A549 (cell line): ENCODE results near the gene MGAT5. TPM values are rescaled to one million over a fixed set of nuclear protein-coding genes. Genes with fewer than 3 reads are reported as not detected.

Source experiments
- ATAC-seq, 2 experiments: fragments of 200-7000 bp in 1 of 2; fragments of >200 bp in 1 of 2; cut with Nextera tagmentation in 1 of 2; cut with Tn5 transposase in 1 of 2; 3 replicates each; pipeline versions ENCODE4 v1.8.0 to v1.9.1; 2018 to 2020; ENCODE audit warnings: mild to moderate bottlenecking in 1 of 2, moderate library complexity in 1 of 2
- CTCF ChIA-PET: fragments of 300-600 bp; sonication (Branson Sonifier 250); formaldehyde crosslinking; extraction: SDS; loops from one replicate; lab custom pipeline; 2021; ENCODE audit warnings: antibody characterized with exemption, inconsistent platforms; lab: Yijun Ruan, JAX
- POLR2A ChIA-PET: fragments of 350-600 bp; formaldehyde crosslinking; extraction: SDS; loops from one replicate; lab custom pipeline; 2021; ENCODE audit warnings: antibody characterized with exemption, inconsistent platforms; lab: Yijun Ruan, JAX
- DNase-seq, 2 experiments: peaks; one replicate each; pipeline versions ENCODE4 v3.0.0 to v3.0.0-alpha.2; 2011 to 2016; ENCODE audit warnings: low read depth in 1 of 2, low spot score in 1 of 2
- FAIRE-seq: peaks from 2 replicates; lab custom pipeline; 2011; peaks lifted over from hg19 to GRCh38; lab: Jason Lieb, UNC
- H3K27ac ChIP-seq, 2 experiments: fragments of >200 bp; sonication (Bioruptor Twin); formaldehyde crosslinking; 3 replicates each; pipeline ENCODE4 v1.5.1; 2016 to 2017
- H3K4me1 ChIP-seq: fragments of >200 bp; sonication (Bioruptor Twin); formaldehyde crosslinking; 3 replicates; pipeline ENCODE4 v1.6.1; 2016
- H3K4me2 ChIP-seq: fragments of >200 bp; sonication (Bioruptor Twin); formaldehyde crosslinking; 3 replicates; pipeline ENCODE4 v1.6.1; 2016
- H3K4me3 ChIP-seq: fragments of >200 bp; sonication (Bioruptor Twin); formaldehyde crosslinking; 3 replicates; pipeline ENCODE4 v1.5.1; 2016
- H3K9me3 ChIP-seq: fragments of >200 bp; sonication (Bioruptor Twin); formaldehyde crosslinking; 3 replicates; pipeline ENCODE4 v1.6.1; 2016
- CBX2 ChIP-seq: fragments of 200-600 bp; sonication (generic); IDR thresholded peaks from 2 replicates; pipeline ENCODE4 v1.6.1; 2016; ENCODE audit warnings: low read depth, mild to moderate bottlenecking, borderline replicate concordance
- CBX8 ChIP-seq: fragments of 200-600 bp; sonication (generic); IDR thresholded peaks from 2 replicates; pipeline ENCODE4 v1.6.1; 2016
- CHD2 ChIP-seq: fragments of 150-350 bp; IDR thresholded peaks from 2 replicates; pipeline ENCODE4 v1.6.1; 2014; ENCODE audit warnings: low read length; ENCODE audit not compliant: partially characterized antibody
- CHD4 ChIP-seq: fragments of 200-600 bp; sonication (generic); IDR thresholded peaks from 2 replicates; pipeline ENCODE4 v1.6.1; 2016; ENCODE audit warnings: antibody characterized with exemption, mild to moderate bottlenecking, borderline replicate concordance
- EHMT2 ChIP-seq: fragments of 200-600 bp; sonication (generic); IDR thresholded peaks from 2 replicates; pipeline ENCODE4 v1.6.1; 2016; ENCODE audit warnings: antibody characterized with exemption, low read depth, mild to moderate bottlenecking, moderate library complexity
- FOSB ChIP-seq: fragments of 250-450 bp; sonication (Bioruptor Pico); IDR thresholded peaks from 2 replicates; pipeline ENCODE4 v1.5.0; 2020; ENCODE audit warnings: mild to moderate bottlenecking, moderate library complexity
- FOSL2 ChIP-seq, 2 experiments: fragments of 450-650 bp in 1 of 2; fragments of >200 bp in 1 of 2; sonication (Bioruptor Twin) in 1 of 2; formaldehyde crosslinking; IDR thresholded peaks; 2 replicates each; pipeline versions ENCODE4 v1.5.0 to v1.6.1; 2016 to 2020; ENCODE audit warnings: mild to moderate bottlenecking in 1 of 2, moderate library complexity in 1 of 2
- FOXS1 ChIP-seq: fragments of 250-450 bp; sonication (Bioruptor Pico); IDR thresholded peaks from 2 replicates; pipeline ENCODE4 v1.5.0; 2020; ENCODE audit warnings: mild to moderate bottlenecking, moderate library complexity
- GATA3 ChIP-seq: IDR thresholded peaks from 2 replicates; pipeline ENCODE4 v1.6.1; 2012; ENCODE audit warnings: borderline replicate concordance
- HDAC2 ChIP-seq: fragments of 200-600 bp; sonication (generic); IDR thresholded peaks from 2 replicates; pipeline ENCODE4 v1.6.1; 2016
- HOXA7 ChIP-seq: fragments of 250-450 bp; sonication (Bioruptor Pico); IDR thresholded peaks from 2 replicates; pipeline ENCODE4 v1.5.0; 2020; ENCODE audit warnings: mild to moderate bottlenecking, moderate library complexity
- JUN ChIP-seq, 2 experiments: fragments of >200 bp; sonication (Bioruptor Twin); formaldehyde crosslinking; IDR thresholded peaks; 2 replicates in 1 of 2; 3 replicates in 1 of 2; pipeline ENCODE4 v1.6.1; 2016 to 2017
- JUNB ChIP-seq: fragments of >200 bp; sonication (Bioruptor Twin); formaldehyde crosslinking; IDR thresholded peaks from 2 replicates; pipeline ENCODE4 v1.6.1; 2016
- KDM1A ChIP-seq: fragments of 200-600 bp; sonication (generic); IDR thresholded peaks from 2 replicates; pipeline ENCODE4 v1.6.1; 2016; ENCODE audit warnings: low read depth, mild to moderate bottlenecking
- NPAS2 ChIP-seq: fragments of 250-450 bp; sonication (Bioruptor Pico); IDR thresholded peaks from 2 replicates; pipeline ENCODE4 v1.8.0; 2022; ENCODE audit warnings: mild to moderate bottlenecking, moderate library complexity, borderline replicate concordance
- NR3C1 ChIP-seq: fragments of >200 bp; sonication (Bioruptor Twin); formaldehyde crosslinking; IDR thresholded peaks from 3 replicates; pipeline ENCODE4 v1.6.1; 2017
- POLR2AphosphoS2 ChIP-seq: conservative IDR thresholded peaks from 2 replicates; pipeline ENCODE4 v1.6.1; 2012; ENCODE audit warnings: low read length, improper control_type of control experiment, inconsistent platforms
- RAD21 ChIP-seq, 2 experiments: fragments of >200 bp in 1 of 2; sonication (Bioruptor Twin) in 1 of 2; formaldehyde crosslinking in 1 of 2; IDR thresholded peaks in 1 of 2; conservative IDR thresholded peaks in 1 of 2; 2 replicates in 1 of 2; 3 replicates in 1 of 2; pipeline ENCODE4 v1.6.1; 2012 to 2018; ENCODE audit warnings: inconsistent platforms in 1 of 2
- RCOR1 ChIP-seq: fragments of 150-350 bp; IDR thresholded peaks from 2 replicates; pipeline ENCODE4 v1.6.1; 2014; ENCODE audit warnings: antibody characterized with exemption, low read length, low read depth
- RFX5 ChIP-seq: fragments of 450-650 bp; IDR thresholded peaks from 2 replicates; pipeline ENCODE4 v1.7.1; 2014; ENCODE audit warnings: antibody characterized with exemption, mild to moderate bottlenecking, moderate library complexity
- SMC3 ChIP-seq: fragments of >200 bp; sonication (Bioruptor Twin); formaldehyde crosslinking; IDR thresholded peaks from 3 replicates; pipeline ENCODE4 v1.6.1; 2018; ENCODE audit warnings: inconsistent platforms
- SREBF2 ChIP-seq: fragments of 450-650 bp; IDR thresholded peaks from 2 replicates; pipeline ENCODE4 v1.6.1; 2014; ENCODE audit warnings: mild to moderate bottlenecking, moderate library complexity
- TFCP2L1 ChIP-seq: fragments of 250-450 bp; sonication (Bioruptor Pico); IDR thresholded peaks from 2 replicates; pipeline ENCODE4 v1.5.0; 2021; ENCODE audit warnings: mild to moderate bottlenecking
- TP53 ChIP-seq: fragments of 250-450 bp; sonication (Bioruptor Pico); IDR thresholded peaks from 2 replicates; pipeline ENCODE4 v1.5.0; 2021; ENCODE audit warnings: mild to moderate bottlenecking, moderate library complexity
- ZC3H11A ChIP-seq: fragments of 450-650 bp; IDR thresholded peaks from 2 replicates; pipeline ENCODE4 v1.6.1; 2014; ENCODE audit warnings: antibody characterized with exemption, mild to moderate bottlenecking
- ZSCAN20 ChIP-seq: fragments of 250-450 bp; sonication (Bioruptor Pico); IDR thresholded peaks from 2 replicates; pipeline ENCODE4 v1.8.0; 2022; ENCODE audit warnings: mild to moderate bottlenecking, moderate library complexity
- whole genome bisulfite sequencing: methylation state at CpG from one replicate; pipeline ENCODE4 v1.1.6; 2017; ENCODE audit errors: missing lambda C conversion rate; 5-methylcytosine and 5-hydroxymethylcytosine counted together
- polyA plus RNA-seq, 4 experiments: library from polyadenylated mRNA; depleted of rRNA in 3 of 4; stranded (reverse); fragments of >200 nt; fragmentation: RNase III in 1 of 4; extraction: RNeasy Plus Mini Kit Qiagen cat#74134 plus additional on column Dnase treatment in 1 of 4; gene quantifications; 2 replicates in 3 of 4; 3 replicates in 1 of 4; pipeline ENCODE4 v1.2.3, GENCODE V29; 2011 to 2017
- TF ChIP-seq, protein P1 (sequence below): IDR thresholded peaks from 2 replicates; pipeline ENCODE4 v1.6.1; 2012
- TF ChIP-seq, protein P2 (sequence below): fragments of 250-450 bp; sonication (Bioruptor Pico); IDR thresholded peaks from 2 replicates; pipeline ENCODE4 v1.5.0; 2021; ENCODE audit warnings: mild to moderate bottlenecking, moderate library complexity, borderline replicate concordance
- TF ChIP-seq, protein P3 (sequence below): fragments of >200 bp; sonication (Bioruptor Twin); formaldehyde crosslinking; IDR thresholded peaks from 2 replicates; pipeline ENCODE4 v1.6.1; 2016
- TF ChIP-seq, protein P4 (sequence below): fragments of >200 bp; sonication (Bioruptor Twin); formaldehyde crosslinking; IDR thresholded peaks from 3 replicates; pipeline ENCODE4 v1.5.1; 2016
- TF ChIP-seq, protein P5 (sequence below): fragments of >200 bp; sonication (Bioruptor Twin); formaldehyde crosslinking; IDR thresholded peaks from 3 replicates; pipeline ENCODE4 v1.6.1; 2016
- TF ChIP-seq, protein P6 (sequence below): fragments of 450-650 bp; IDR thresholded peaks from 2 replicates; pipeline ENCODE4 v1.6.1; 2014; ENCODE audit warnings: antibody characterized with exemption

MGAT5 gene
- polyA plus RNA-seq, 2 of the 4 experiments (the other 2 are of a cell fraction), result 13.2 to 17.1 TPM

DNA sequence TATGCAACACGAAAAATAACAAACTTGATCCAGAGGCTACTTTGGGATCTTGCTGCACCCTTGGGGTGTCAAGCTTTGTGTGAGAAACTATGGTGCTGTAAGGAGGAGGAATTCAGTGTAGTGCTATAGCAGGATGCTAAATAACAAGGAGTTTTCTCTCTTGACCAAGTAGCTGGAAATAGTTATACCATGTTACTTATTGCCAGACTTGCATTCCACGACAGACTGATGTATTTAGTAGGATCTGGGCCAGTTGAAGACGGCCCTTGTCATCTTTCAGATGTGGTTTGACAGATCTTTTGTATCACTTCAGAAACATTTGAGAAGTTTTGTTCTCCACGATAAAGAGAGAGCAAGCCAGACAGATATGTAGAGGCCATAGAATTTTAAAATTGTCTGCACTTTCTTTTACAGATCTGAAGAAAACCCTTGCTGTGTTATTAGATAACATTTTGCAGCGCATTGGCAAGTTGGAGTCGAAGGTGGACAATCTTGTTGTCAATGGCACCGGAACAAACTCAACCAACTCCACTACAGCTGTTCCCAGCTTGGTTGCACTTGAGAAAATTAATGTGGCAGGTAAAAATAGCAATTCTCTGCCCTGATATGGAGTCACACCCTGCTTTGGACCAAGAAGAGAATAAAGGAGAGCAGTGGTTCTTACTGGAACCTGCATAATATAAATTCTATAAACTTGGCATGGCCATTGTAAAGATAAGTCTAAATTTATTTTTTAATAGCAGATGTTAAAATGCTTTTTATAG, 16.3 kb downstream of the MGAT5 start:
- Histone ChIP-seq H3K4me2 (no peak overlapping the region), H3K27ac (no peak overlapping the region)
- ATAC-seq, result no peak
- no peak for TF ChIP-seq CBX2
- TF ChIP-seq, protein P1, sequence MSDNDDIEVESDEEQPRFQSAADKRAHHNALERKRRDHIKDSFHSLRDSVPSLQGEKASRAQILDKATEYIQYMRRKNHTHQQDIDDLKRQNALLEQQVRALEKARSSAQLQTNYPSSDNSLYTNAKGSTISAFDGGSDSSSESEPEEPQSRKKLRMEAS, result no peak
- TF ChIP-seq CHD4, result no peak
- TF ChIP-seq NPAS2 (CRISPR knock-in tag), result no peak
- TF ChIP-seq CHD2, result no peak
- TF ChIP-seq HDAC2, result no peak
- TF ChIP-seq POLR2AphosphoS2, result no peak
- TF ChIP-seq JUN (IDR thresholded peaks at IDR 0.05), result no peak
- TF ChIP-seq, protein P2, sequence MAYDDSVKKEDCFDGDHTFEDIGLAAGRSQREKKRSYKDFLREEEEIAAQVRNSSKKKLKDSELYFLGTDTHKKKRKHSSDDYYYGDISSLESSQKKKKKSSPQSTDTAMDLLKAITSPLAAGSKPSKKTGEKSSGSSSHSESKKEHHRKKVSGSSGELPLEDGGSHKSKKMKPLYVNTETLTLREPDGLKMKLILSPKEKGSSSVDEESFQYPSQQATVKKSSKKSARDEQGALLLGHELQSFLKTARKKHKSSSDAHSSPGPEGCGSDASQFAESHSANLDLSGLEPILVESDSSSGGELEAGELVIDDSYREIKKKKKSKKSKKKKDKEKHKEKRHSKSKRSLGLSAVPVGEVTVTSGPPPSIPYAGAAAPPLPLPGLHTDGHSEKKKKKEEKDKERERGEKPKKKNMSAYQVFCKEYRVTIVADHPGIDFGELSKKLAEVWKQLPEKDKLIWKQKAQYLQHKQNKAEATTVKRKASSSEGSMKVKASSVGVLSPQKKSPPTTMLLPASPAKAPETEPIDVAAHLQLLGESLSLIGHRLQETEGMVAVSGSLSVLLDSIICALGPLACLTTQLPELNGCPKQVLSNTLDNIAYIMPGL (CRISPR knock-in tag), result no peak
- no peak for TF ChIP-seq CBX8
- no peak for TF ChIP-seq NR3C1
- no peak for TF ChIP-seq RCOR1
- TF ChIP-seq EHMT2, result no peak
- no peak for TF ChIP-seq TFCP2L1
- TF ChIP-seq, protein P3, sequence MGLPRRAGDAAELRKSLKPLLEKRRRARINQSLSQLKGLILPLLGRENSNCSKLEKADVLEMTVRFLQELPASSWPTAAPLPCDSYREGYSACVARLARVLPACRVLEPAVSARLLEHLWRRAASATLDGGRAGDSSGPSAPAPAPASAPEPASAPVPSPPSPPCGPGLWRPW, result no peak
- no peak for TF ChIP-seq FOSL2 (IDR thresholded peaks at IDR 0.05)
- TF ChIP-seq FOSL2 (CRISPR knock-in tag; IDR thresholded peaks at IDR 0.05), result no peak
- TF ChIP-seq, protein P4, sequence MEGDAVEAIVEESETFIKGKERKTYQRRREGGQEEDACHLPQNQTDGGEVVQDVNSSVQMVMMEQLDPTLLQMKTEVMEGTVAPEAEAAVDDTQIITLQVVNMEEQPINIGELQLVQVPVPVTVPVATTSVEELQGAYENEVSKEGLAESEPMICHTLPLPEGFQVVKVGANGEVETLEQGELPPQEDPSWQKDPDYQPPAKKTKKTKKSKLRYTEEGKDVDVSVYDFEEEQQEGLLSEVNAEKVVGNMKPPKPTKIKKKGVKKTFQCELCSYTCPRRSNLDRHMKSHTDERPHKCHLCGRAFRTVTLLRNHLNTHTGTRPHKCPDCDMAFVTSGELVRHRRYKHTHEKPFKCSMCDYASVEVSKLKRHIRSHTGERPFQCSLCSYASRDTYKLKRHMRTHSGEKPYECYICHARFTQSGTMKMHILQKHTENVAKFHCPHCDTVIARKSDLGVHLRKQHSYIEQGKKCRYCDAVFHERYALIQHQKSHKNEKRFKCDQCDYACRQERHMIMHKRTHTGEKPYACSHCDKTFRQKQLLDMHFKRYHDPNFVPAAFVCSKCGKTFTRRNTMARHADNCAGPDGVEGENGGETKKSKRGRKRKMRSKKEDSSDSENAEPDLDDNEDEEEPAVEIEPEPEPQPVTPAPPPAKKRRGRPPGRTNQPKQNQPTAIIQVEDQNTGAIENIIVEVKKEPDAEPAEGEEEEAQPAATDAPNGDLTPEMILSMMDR, result no peak
- no peak for TF ChIP-seq HOXA7
- TF ChIP-seq RAD21 (conservative IDR thresholded peaks at IDR 0.05 in 1 of 2, IDR thresholded peaks at IDR 0.05 in 1 of 2), result no peak
- TF ChIP-seq, protein P5, sequence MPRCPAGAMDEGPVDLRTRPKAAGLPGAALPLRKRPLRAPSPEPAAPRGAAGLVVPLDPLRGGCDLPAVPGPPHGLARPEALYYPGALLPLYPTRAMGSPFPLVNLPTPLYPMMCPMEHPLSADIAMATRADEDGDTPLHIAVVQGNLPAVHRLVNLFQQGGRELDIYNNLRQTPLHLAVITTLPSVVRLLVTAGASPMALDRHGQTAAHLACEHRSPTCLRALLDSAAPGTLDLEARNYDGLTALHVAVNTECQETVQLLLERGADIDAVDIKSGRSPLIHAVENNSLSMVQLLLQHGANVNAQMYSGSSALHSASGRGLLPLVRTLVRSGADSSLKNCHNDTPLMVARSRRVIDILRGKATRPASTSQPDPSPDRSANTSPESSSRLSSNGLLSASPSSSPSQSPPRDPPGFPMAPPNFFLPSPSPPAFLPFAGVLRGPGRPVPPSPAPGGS, result no peak
- TF ChIP-seq, all 56 proteins: peak for 0
- Histone ChIP-seq H3K4me3 (no peak overlapping the region), H3K4me1 (no peaks in the 10 kb centered on the region), H3K9me3 (no peaks in the 10 kb centered on the region)
- no peak for FAIRE-seq
- ChIA-PET CTCF (interaction anchor here (0.7 to 1.9 kb wide), 3 partner anchors 14 to 25 kb away, joined by 3 to 6 read pairs (median 6); no protein-coding TSS in a partner anchor), POLR2A (interaction anchor here (0.6 kb wide), 1 partner anchor 334 kb away, joined by 6 read pairs; no protein-coding TSS in a partner anchor)
- 87% methylated on average over 7 of the region's 7 CpGs for WGBS
- DNase-seq, result no peak

DNA sequence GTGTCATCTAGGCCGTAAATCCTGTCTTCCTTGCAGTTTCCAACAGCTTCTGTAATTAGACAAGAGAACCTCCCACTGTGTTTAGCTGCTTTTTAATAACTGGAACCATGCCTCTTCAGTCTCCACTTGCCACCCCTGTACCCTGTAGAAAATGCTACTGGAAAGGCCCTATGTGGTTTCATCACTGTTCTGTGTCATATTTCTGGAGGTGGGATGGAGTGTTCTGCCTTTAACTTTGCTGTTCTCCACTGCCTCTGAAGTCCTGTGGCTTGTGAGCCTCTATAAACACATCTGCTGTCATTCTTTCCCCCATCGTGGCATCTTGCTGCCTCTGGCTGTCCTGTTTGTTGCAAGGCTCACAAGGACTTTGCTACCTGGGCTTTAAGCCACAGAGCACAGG, 17.9 kb downstream of the MGAT5 start:
- ChIA-PET CTCF (no interaction called here), POLR2A (no interaction called here)
- H3K9me3 ChIP-seq, result no peaks in the 10 kb centered on the region
- no peak for FAIRE-seq
- 89% methylated on average over 2 of the region's 2 CpGs for WGBS
- ATAC-seq, result no peak
- no peaks in the 10 kb centered on the region for H3K4me1 ChIP-seq
- H3K27ac ChIP-seq, result no peak overlapping the region
- H3K4me2 ChIP-seq, result no peak overlapping the region
- DNase-seq, result no peak
- H3K4me3 ChIP-seq, result no peak overlapping the region
- TF ChIP-seq, protein P6, sequence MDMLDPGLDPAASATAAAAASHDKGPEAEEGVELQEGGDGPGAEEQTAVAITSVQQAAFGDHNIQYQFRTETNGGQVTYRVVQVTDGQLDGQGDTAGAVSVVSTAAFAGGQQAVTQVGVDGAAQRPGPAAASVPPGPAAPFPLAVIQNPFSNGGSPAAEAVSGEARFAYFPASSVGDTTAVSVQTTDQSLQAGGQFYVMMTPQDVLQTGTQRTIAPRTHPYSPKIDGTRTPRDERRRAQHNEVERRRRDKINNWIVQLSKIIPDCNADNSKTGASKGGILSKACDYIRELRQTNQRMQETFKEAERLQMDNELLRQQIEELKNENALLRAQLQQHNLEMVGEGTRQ, result no peak
- TF ChIP-seq RFX5, result no peak
- no peak for TF ChIP-seq GATA3
- TF ChIP-seq JUN (IDR thresholded peaks at IDR 0.05), result no peak
- no peak for TF ChIP-seq EHMT2
- TF ChIP-seq ZSCAN20, result no peak
- TF ChIP-seq FOSB, result no peak
- no peak for TF ChIP-seq NPAS2 (CRISPR knock-in tag)
- no peak for TF ChIP-seq SMC3
- TF ChIP-seq NR3C1, result no peak
- no peak for TF ChIP-seq FOXS1 (CRISPR knock-in tag)
- no peak for TF ChIP-seq SREBF2
- no peak for TF ChIP-seq ZC3H11A
- TF ChIP-seq JUNB, result no peak
- no peak for TF ChIP-seq TP53
- TF ChIP-seq KDM1A, result no peak
